Thoracic aorta (tissue), 2 donors: Measurements from ENCODE around the gene SH3BP4. TPM values are rescaled to one million over a fixed set of nuclear protein-coding genes. Genes with fewer than 3 reads are reported as not detected.

Source experiments
- ATAC-seq: fragments of 150-250 bp; one replicate; pipeline ENCODE4 v1.8.0; 2017; ENCODE audit warnings: low read depth; ENCODE audit not compliant: insufficient number of reproducible peaks, low FRiP score
- DNase-seq: peaks from one replicate; pipeline ENCODE4 v3.0.0-alpha.2; 2020; ENCODE audit warnings: low spot score
- H3K27ac ChIP-seq, 2 donors: fragments of 200-600 bp; sonication (generic); 1 replicate in 1 of 2; 2 replicates in 1 of 2; pipeline ENCODE4 v1.5.1; 2016; ENCODE audit warnings: mild to moderate bottlenecking in 2 of 2, moderate library complexity in 2 of 2
- H3K27me3 ChIP-seq: fragments of 200-600 bp; sonication (generic); replicated peaks from 2 replicates; pipeline ENCODE4 v1.6.0; 2016; ENCODE audit warnings: mild to moderate bottlenecking; ENCODE audit not compliant: insufficient read depth
- H3K36me3 ChIP-seq: fragments of 200-600 bp; sonication (generic); one replicate; pipeline ENCODE4 v1.5.1; 2016
- H3K4me1 ChIP-seq, 2 donors: fragments of 200-600 bp; sonication (generic); 1 replicate in 1 of 2; 2 replicates in 1 of 2; pipeline versions ENCODE4 v1.5.1 to v1.6.0; 2016; ENCODE audit warnings: low read depth in 2 of 2, mild to moderate bottlenecking in 1 of 2; ENCODE audit not compliant: control insufficient read depth in 1 of 2
- H3K4me3 ChIP-seq: fragments of 200-600 bp; sonication (generic); 2 replicates; pipeline ENCODE4 v1.5.1; 2016; ENCODE audit warnings: mild to moderate bottlenecking
- H3K9me3 ChIP-seq: fragments of 200-600 bp; sonication (generic); 2 replicates; pipeline ENCODE4 v1.5.1; 2016
- total RNA-seq, 2 donors: library from RNA; depleted of rRNA; stranded (reverse); fragments of >200 nt; gene quantifications; one replicate each; pipeline versions ENCODE4 v1.1.0 to v1.2.3, GENCODE V29; 2016
- TF ChIP-seq, protein P1 (sequence below): fragments of 200-600 bp; sonication (generic); IDR thresholded peaks from one replicate; pipeline ENCODE4 v1.5.1; 2019; ENCODE audit warnings: antibody characterized with exemption

The SH3BP4 gene
- total RNA-seq, 2 donors from 2014 or later = 24.0 to 32.4 TPM

DNA sequence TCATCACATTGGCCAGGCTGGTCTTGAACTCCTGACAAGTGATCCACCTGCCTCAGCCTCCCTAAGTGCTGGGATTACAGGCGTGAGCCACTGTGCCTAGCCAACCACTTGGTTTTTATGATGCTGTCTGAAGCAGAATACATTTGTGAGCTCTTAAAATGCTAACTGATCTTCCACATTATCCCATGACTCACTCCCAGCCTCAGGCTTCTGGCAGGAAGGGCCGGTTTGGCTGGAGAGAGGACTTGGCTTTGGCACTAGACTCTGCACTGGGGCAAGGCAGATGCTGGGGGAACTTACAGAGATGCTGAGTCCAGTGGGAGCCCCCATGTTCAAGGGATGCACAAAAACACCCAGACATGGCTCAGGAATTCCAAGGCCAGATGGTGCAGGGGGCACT, 40.5 kb upstream of the SH3BP4 start:
- no peak overlapping the region for H3K27ac ChIP-seq
- H3K27me3 ChIP-seq = no peaks in the 10 kb centered on the region
- no peaks in the 10 kb centered on the region for H3K4me1 ChIP-seq
- DNase-seq = no peak
- no peak overlapping the region for H3K4me3 ChIP-seq
- no peak for ATAC-seq
- H3K9me3 ChIP-seq = no peaks in the 10 kb centered on the region
- TF ChIP-seq, protein P1, sequence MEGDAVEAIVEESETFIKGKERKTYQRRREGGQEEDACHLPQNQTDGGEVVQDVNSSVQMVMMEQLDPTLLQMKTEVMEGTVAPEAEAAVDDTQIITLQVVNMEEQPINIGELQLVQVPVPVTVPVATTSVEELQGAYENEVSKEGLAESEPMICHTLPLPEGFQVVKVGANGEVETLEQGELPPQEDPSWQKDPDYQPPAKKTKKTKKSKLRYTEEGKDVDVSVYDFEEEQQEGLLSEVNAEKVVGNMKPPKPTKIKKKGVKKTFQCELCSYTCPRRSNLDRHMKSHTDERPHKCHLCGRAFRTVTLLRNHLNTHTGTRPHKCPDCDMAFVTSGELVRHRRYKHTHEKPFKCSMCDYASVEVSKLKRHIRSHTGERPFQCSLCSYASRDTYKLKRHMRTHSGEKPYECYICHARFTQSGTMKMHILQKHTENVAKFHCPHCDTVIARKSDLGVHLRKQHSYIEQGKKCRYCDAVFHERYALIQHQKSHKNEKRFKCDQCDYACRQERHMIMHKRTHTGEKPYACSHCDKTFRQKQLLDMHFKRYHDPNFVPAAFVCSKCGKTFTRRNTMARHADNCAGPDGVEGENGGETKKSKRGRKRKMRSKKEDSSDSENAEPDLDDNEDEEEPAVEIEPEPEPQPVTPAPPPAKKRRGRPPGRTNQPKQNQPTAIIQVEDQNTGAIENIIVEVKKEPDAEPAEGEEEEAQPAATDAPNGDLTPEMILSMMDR = no peak
- no peaks in the 10 kb centered on the region for H3K36me3 ChIP-seq

DNA sequence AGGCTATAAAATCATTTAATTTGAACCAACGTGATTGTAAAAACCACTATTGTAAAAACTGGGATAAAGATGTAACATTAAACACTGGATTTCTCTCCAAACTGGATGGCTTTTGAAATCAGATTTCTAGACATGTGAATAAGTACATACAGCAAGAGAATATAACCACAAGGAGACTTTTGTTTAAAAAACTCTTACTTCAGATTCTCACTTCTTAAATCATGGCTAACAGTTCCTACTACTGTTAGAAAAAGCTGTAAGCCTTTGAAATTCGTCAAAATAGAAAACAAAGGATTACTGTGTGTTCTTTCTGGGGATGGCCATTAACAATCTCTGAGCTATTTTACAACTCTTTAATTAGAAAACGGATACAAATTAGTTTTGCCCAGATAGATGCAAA, 39.4 kb upstream of the SH3BP4 start:
- Histone ChIP-seq H3K4me3 (no peak overlapping the region), H3K36me3 (no peaks in the 10 kb centered on the region), H3K27ac (no peak overlapping the region), H3K27me3 (no peaks in the 10 kb centered on the region), H3K4me1 (no peaks in the 10 kb centered on the region), H3K9me3 (no peaks in the 10 kb centered on the region)
- no peak for ATAC-seq
- no peak for DNase-seq
- TF ChIP-seq, protein P1 = no peak

DNA sequence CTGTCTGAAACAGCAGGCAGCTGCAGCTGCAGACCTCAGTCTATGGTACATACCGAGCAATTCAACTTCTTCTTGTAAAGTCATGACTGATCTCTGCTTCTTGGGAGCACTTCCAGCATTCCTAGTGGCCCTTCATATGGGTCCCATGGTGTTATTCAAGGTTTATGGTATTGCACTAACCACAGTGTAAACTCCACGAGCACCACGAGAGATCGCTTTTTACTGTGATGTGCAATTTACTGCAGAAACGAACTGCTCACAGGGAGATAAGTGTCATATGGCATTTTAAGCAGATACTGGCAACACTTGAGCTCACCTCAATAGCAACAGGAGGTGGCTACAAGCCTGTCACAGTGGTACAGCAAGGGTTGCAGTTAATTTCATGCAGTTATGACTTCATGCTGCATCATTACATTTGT, 38.6 kb upstream of the SH3BP4 start:
- Histone ChIP-seq H3K27ac (no peak overlapping the region), H3K9me3 (no peaks in the 10 kb centered on the region), H3K4me3 (no peak overlapping the region), H3K27me3 (no peaks in the 10 kb centered on the region), H3K36me3 (no peaks in the 10 kb centered on the region), H3K4me1 (no peaks in the 10 kb centered on the region)
- ATAC-seq (no peak), DNase-seq (no peak)
- TF ChIP-seq, protein P1 = no peak

DNA sequence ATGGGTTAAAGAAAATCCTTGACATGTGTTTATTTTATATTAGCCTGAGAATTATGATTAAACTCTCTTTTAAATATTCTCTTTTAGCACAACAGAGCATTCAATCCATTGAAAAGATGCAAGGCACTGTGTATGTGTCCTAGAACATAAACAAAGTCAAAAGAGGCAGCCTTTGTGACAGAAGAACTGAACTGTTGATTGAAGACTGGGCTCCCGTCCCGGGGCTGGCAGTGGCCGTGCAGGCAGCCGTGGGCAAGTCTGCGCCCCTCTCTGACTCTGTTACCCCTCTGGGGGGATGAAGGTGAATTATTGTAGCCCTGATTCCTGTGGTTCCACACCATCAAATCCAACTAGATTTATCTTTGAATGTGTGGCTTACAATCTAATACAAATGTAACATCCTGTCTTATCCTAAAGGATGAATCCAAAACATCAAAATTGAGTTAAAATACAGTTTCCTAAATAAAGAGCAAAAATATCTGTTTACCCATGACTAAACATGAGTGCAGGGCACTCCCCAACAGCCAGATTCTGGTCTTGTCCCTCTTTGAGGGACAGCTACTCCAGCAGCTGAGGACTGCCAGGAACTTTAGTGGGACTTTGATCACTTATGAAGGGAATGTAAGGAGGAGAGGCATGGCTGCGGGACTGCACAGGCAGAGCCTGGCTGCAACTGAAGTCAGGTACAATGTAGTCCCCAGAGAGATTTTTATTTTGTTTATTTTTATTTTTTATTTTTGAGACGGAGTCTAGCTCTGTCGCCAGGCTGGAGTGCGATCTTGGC, 37.3 kb upstream of the SH3BP4 start:
- no peaks in the 10 kb centered on the region for H3K4me1 ChIP-seq
- ATAC-seq (no peak), DNase-seq (no peak)
- H3K27ac ChIP-seq = no peak overlapping the region
- no peaks in the 10 kb centered on the region for H3K27me3 ChIP-seq
- TF ChIP-seq, protein P1 = no peak
- no peak overlapping the region for H3K4me3 ChIP-seq
- H3K36me3 ChIP-seq = no peaks in the 10 kb centered on the region
- no peaks in the 10 kb centered on the region for H3K9me3 ChIP-seq

GRCh38 chr2:234916674-234917073, 35.1 kb upstream of the SH3BP4 start:
- Histone ChIP-seq H3K36me3 (no peaks in the 10 kb centered on the region), H3K9me3 (no peaks in the 10 kb centered on the region), H3K27me3 (no peaks in the 10 kb centered on the region), H3K27ac (no peak overlapping the region), H3K4me1 (no peaks in the 10 kb centered on the region), H3K4me3 (no peak overlapping the region)
- ATAC-seq (no peak), DNase-seq (no peak)
- TF ChIP-seq, protein P1 = no peak
